Muscle of leg (tissue), 11 donors: ENCODE data around the gene SBK3. TPM values are rescaled to one million over a fixed set of nuclear protein-coding genes. Genes with fewer than 3 reads are reported as not detected.
A peak's percentile ranks its signal among the peaks of the same experiment; 100 is the strongest.

Experiments
- DNase-seq: peaks from one replicate; pipeline ENCODE4 v3.0.0; 2013
- H3K27ac ChIP-seq: one replicate; pipeline ENCODE4 v1.5.1; 2013; ENCODE audit warnings: mild to moderate bottlenecking, low read length, control low read depth
- H3K27me3 ChIP-seq: one replicate; pipeline ENCODE4 v1.6.1; 2013; ENCODE audit warnings: low read length; ENCODE audit not compliant: control insufficient read depth, insufficient read depth
- H3K36me3 ChIP-seq: one replicate; pipeline ENCODE4 v1.6.1; 2013; ENCODE audit warnings: low read length; ENCODE audit not compliant: control insufficient read depth, insufficient read depth
- H3K4me1 ChIP-seq: one replicate; pipeline ENCODE4 v1.6.1; 2013; ENCODE audit warnings: low read length; ENCODE audit not compliant: control insufficient read depth, insufficient read depth
- H3K4me3 ChIP-seq: one replicate; pipeline ENCODE4 v1.5.1; 2013; ENCODE audit warnings: low read length, control low read depth
- H3K9me3 ChIP-seq: replicated peaks from 2 replicates; pipeline ENCODE4 v1.6.1; 2013; ENCODE audit warnings: low read depth, low read length; ENCODE audit not compliant: control insufficient read depth
- WGBS: methylation state at CpG from one replicate; pipeline ENCODE4 v1.1.5; 2013; ENCODE audit warnings: missing lambda C conversion rate; ENCODE audit not compliant: insufficient coverage; 5-methylcytosine and 5-hydroxymethylcytosine counted together
- polyA plus RNA-seq, 8 donors: library from polyadenylated mRNA; unstranded; fragments of 120-200 nt; gene quantifications; one replicate each; pipeline versions ENCODE4 v1.2.1 to v1.2.3, GENCODE V29; 2013; ENCODE audit warnings: inconsistent platforms in 1 of 8, low replicate concordance in 1 of 8; ENCODE audit not compliant: insufficient read length in 8 of 8, insufficient read depth in 1 of 8
- total RNA-seq: library from RNA; stranded (reverse); fragments of 120-200 nt; gene quantifications from one replicate; pipeline ENCODE4 v1.2.4, GENCODE V29; 2013

Gene SBK3
- total and polyA plus RNA-seq, 9 donors = 0.10 to 0.29 (median 0.14) TPM; not detected in 3

GRCh38 chr19:55541091-55541490 lies 4.3 kb downstream of the SBK3 start:
- H3K4me1 ChIP-seq = peaks cover 55% of the 10 kb centered on the region
- no peaks in the 10 kb centered on the region for H3K9me3 ChIP-seq
- DNase-seq = no peak
- H3K4me3 ChIP-seq = no peak overlapping the region
- 76% methylated on average over 19 of the region's 19 CpGs for WGBS
- peaks cover 7% of the 10 kb centered on the region for H3K27me3 ChIP-seq
- no peaks in the 10 kb centered on the region for H3K36me3 ChIP-seq
- H3K27ac ChIP-seq = no peak overlapping the region

- Histone ChIP-seq H3K36me3 (no peaks in the 10 kb centered on the region), H3K4me1 (peaks cover 50% of the 10 kb centered on the region), H3K27me3 (peaks cover 6% of the 10 kb centered on the region), H3K4me3 (no peak overlapping the region), H3K27ac (no peak overlapping the region), H3K9me3 (no peaks in the 10 kb centered on the region)
- 9% methylated on average over 8 of the region's 10 CpGs for WGBS
- DNase-seq = peak; percentile 73
Measured at GRCh38 chr19:55540619-55541018, 4.7 kb downstream of the SBK3 start.

GRCh38 chr19:55539090-55539984 lies 6.0 kb downstream of the SBK3 start:
- Histone ChIP-seq H3K27me3 (no peaks in the 10 kb centered on the region), H3K9me3 (no peaks in the 10 kb centered on the region), H3K27ac (no peak overlapping the region), H3K4me3 (no peak overlapping the region), H3K36me3 (no peaks in the 10 kb centered on the region), H3K4me1 (peaks cover 45% of the 10 kb centered on the region)
- WGBS = 74% methylated on average over 32 of the region's 33 CpGs
- DNase-seq = no peak

GRCh38 chr19:55538132-55538531 lies 7.2 kb downstream of the SBK3 start:
- no peaks in the 10 kb centered on the region for H3K9me3 ChIP-seq
- H3K4me3 ChIP-seq = no peak overlapping the region
- no peaks in the 10 kb centered on the region for H3K27me3 ChIP-seq
- H3K36me3 ChIP-seq = no peaks in the 10 kb centered on the region
- no peak for DNase-seq
- 44% methylated on average over 2 of the region's 5 CpGs for WGBS
- H3K27ac ChIP-seq = peak overlapping the region; percentile 76
- peaks cover 45% of the 10 kb centered on the region for H3K4me1 ChIP-seq

GRCh38 chr19:55537741-55538111 lies 7.6 kb downstream of the SBK3 start:
- Histone ChIP-seq H3K36me3 (no peaks in the 10 kb centered on the region), H3K27me3 (no peaks in the 10 kb centered on the region), H3K27ac (peak overlapping the region; percentile 76), H3K4me1 (peaks cover 45% of the 10 kb centered on the region), H3K4me3 (no peak overlapping the region), H3K9me3 (no peaks in the 10 kb centered on the region)
- 19% methylated on average over 4 of the region's 5 CpGs for WGBS
- DNase-seq = peak; percentile 92

- peaks cover 45% of the 10 kb centered on the region for H3K4me1 ChIP-seq
- H3K27me3 ChIP-seq = no peaks in the 10 kb centered on the region
- whole genome bisulfite sequencing = 23% methylated on average over 14 of the region's 14 CpGs
- H3K27ac ChIP-seq = peak within 1 kb of the TSS; percentile 76
- no peaks in the 10 kb centered on the region for H3K9me3 ChIP-seq
- H3K4me3 ChIP-seq = peak within 1 kb of the TSS; percentile 10
- no peak for DNase-seq
- no peaks in the 10 kb centered on the region for H3K36me3 ChIP-seq
Measured at GRCh38 chr19:55536951-55537740, 8.2 kb downstream of the SBK3 start, which contains the start of gene SBK2. SBK2 (minus strand) TSS chr19:55537133; CDS start chr19:55536294, 839 bp downstream.

GRCh38 chr19:55536366-55536765 lies 9.0 kb downstream of the SBK3 start:
- Histone ChIP-seq H3K4me3 (no peak overlapping the region), H3K27me3 (no peaks in the 10 kb centered on the region), H3K36me3 (no peaks in the 10 kb centered on the region), H3K4me1 (peaks cover 45% of the 10 kb centered on the region), H3K9me3 (no peaks in the 10 kb centered on the region), H3K27ac (no peak overlapping the region)
- DNase-seq = no peak
- 80% methylated on average over 1 of the region's 11 CpGs for WGBS

- Histone ChIP-seq H3K9me3 (no peaks in the 10 kb centered on the region), H3K27me3 (no peaks in the 10 kb centered on the region), H3K27ac (no peak overlapping the region), H3K4me3 (no peak overlapping the region), H3K4me1 (peaks cover 43% of the 10 kb centered on the region), H3K36me3 (no peaks in the 10 kb centered on the region)
- DNase-seq = no peak
- 74% methylated on average over 22 of the region's 22 CpGs for WGBS
Measured at GRCh38 chr19:55535965-55536350, 9.4 kb downstream of the SBK3 start.

- H3K4me3 ChIP-seq = no peak overlapping the region
- 80% methylated on average over 6 of the region's 12 CpGs for WGBS
- no peaks in the 10 kb centered on the region for H3K27me3 ChIP-seq
- H3K9me3 ChIP-seq = no peaks in the 10 kb centered on the region
- no peak overlapping the region for H3K27ac ChIP-seq
- DNase-seq = no peak
- peaks cover 38% of the 10 kb centered on the region for H3K4me1 ChIP-seq
- H3K36me3 ChIP-seq = no peaks in the 10 kb centered on the region
Measured at GRCh38 chr19:55535173-55535964, 10.0 kb downstream of the SBK3 start.
